Kidney glomerular epithelial cell (primary cell): ENCODE results near the gene SYCE1L.
"Not testable (repeated sequence)": the region's sequence is repeated elsewhere in the genome, so short reads cannot be mapped to it uniquely, and the experiment has no call there.

Experiments used
- DNase-seq: peaks from one replicate; lab custom pipeline; 2025; lab: John Stamatoyannopoulos, UW

The SYCE1L gene, protein sequence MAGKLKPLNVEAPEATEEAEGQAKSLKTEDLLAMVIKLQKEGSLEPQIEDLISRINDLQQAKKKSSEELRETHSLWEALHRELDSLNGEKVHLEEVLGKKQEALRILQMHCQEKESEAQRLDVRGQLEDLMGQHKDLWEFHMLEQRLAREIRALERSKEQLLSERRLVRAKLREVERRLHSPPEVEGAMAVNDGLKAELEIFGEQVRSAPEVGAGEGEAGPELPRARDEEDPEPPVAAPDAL

DNA sequence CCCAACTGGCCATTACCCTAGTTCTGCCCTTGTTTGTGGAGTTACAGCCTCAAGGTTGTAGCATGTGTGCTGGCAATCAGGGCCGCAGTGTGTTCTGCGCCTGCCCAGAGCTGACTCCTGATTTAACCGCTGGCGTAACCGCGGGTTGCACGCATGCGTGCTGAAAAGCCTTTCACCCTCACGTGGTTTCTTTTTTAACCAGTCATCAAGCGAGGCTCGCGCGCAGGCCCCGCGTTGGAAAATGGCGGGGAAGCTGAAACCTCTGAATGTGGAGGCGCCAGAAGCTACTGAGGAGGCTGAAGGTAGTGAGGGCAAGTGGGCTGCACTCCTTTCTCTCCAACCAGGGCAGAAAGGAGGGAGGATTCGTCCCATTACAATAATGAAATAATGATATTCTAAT, at the start of gene SYCE1L:
TSS of gene SYCE1L (plus strand) at position 198 of the 400 bp plus-strand sequence. CDS start at position 242, 44 bp downstream.
- no peak for DNase-seq

DNA sequence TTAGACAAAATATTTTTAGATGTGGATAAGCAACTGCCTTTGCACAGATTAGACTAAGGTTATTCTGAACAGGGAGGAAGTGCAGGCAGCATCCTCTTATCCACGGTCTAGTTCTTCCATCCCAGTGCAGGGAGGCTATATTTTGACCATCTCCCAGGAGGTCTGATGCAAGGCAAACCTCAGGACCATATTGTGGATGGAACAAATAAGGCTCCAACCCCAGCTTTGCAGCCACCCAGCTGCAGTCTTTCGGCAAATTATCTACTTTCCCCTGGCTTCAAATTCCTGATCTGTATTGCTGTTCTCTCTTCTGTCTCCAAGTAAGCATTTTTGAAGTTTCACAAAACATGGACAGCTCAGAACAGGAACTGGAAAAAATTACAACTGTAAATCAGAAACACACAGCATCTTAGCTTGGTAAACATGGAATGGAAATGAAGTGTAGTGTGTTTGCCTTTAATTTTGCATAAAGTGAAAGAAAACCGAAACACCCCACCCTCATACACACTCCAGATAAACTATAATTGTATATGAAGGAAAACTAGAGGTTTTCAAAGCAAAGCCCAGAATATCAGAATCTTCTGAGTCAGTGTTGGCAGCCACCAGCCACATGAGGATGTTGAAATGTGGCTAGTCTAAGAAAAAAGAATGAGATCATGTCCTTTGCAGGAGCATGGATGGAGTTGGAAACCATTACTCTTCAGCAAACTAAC, 41.7 kb upstream of the SYCE1L start:
- no peak for DNase-seq

DNA sequence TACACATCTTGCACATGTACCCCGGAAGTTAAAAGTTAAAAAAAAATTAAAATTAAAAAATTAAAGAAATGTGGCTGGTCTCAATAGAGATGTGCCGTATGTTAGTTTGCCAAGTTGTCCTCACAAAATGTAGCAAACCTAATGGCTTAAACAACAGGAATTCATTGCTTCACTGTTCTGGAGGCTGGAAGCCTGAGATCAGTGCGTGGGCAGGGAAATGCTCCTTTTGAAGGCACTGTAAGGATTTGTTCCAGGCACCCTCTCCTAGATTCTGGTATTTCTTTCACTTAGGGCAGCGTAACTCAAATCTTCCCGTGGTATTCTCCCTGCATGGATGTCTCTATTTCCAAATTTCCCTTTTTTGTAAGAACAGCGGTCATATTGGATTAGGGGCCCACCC, 40.9 kb upstream of the SYCE1L start:
- no peak for DNase-seq

DNA sequence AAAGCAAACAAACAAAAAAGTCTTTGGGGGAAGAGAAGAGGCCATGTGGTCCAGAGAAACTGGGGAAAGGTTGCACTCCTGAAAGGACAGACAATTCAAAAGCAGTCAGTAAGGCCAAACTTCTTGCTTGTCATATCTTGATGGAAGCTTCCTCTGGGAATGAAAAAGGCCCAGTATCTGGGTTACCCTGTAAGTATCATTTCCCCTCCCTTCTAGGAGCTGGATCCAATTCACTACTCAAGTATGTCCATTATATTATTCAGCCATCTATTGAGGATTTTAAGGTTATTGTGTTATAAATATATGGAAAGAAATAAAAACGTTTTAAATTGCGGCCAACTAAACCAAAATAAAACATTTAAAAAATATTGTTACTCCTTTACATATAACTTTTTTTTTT, 34.2 kb upstream of the SYCE1L start:
- no peak for DNase-seq

DNA sequence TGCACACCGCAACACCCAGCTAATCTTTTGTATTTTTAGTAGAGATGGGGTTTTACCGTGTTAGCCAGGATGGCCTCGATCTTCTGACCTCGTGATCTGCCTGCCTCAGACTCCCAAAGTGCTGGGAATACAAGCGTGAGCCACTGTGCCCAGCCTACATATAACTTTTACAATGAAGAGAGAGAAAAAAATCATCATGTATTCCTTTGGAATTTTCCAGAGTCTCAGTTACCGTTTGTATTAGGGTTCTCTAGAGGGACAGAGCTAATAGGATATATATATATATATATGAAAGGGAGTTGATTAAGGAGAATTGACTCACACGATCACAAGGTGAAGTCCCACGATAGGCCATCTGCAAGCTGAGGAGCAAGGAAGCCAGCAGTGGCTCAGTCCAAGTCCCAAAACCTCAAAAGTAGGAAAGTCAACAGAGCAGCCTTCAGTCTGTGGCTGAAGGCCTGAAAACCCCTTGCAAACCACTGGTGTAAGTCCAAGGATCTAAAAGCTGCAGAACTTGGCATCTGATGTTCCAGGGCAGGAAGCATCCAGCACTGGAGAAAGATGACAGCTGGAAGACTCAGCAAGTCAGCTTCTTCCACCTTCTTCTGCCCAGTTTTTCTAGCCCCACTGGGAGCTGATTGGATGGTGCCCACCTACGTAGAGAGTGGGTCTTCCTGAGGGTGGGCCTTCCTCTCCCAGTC, 33.5 kb upstream of the SYCE1L start:
- not testable (repeated sequence) for DNase-seq

DNA sequence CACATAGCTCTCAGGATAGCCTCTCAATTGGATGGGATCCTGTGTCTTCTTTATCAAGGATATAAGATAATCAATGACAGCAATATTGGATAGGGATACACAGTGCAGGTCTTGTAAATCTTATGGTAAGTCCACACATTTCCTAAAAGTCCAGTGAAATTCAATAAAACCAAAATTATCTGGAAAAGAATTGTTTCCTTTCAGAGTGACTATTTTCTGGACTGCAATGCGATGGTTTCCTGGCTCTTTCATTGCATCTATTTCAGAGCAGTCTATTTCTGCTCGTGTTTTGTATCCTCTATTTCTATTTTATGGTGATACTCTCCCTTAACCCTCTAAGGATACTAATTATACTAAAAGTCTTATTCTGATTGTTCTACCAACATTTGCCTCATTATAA, 32.5 kb upstream of the SYCE1L start:
- no peak for DNase-seq

DNA sequence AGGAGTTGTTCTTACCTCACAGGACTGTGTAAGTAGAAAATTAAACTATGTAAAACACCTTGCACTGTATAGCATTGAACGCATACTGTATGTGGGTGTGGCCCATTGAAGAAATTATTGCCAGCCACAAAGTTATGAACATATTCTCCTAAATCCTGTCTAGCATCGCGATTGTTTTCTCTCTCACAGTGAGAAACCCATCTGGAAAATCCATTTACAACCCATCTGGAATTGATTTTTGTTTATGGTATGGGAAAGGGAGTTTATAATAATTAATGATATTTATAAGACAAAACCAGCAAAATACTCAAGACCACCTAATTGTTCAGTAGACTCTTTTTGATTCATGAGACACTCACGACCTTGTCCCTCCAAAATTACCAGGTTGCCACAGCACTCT, 30.3 kb upstream of the SYCE1L start:
- no peak for DNase-seq

DNA sequence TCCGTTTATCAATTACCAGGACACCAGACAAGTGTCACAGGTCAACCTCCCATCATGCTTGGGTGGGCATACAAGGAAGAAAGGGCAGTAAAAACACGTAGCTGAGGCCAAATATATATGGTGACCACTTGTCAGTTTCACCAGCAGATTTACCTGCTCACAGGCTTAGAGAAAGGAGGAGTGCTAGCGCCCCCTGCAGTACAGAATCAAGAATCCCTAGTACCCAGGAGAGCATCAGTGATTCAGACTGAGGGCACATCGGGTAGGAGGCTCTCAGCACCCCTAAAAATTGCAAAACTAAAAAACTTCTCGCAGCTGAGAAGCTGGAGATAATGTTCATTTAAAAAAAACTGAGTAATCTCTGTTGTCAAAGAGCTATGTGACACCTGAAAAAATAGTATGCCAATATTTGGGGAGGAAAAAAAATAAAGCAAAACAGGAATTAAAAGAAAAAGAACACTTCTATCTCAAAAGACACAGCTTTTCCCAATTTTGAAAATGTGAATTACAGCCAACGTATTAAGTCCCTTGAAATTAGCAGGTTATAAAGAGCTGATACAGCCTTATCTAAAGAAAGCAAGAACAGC, 29.5 kb upstream of the SYCE1L start:
- DNase-seq: peak; percentile 23

DNA sequence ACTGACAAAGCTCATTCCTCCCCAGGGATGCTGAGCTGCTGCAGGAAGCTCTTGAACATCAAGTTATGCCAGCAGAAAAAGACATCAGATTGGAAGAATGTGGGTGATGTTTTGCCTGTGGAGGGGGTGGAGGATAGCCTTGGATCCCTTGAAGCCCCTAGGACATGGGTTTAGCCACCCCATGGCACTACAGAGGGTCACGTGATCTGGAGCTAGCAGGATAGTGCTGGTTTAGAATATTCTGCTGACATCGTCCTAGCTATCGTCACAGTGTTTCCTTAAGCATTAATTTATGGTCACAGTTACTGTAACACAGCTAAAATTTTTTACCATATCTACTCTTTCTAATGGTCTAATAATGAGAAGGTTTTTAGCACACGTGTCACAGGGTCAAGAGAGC, 28.4 kb upstream of the SYCE1L start:
- no peak for DNase-seq

DNA sequence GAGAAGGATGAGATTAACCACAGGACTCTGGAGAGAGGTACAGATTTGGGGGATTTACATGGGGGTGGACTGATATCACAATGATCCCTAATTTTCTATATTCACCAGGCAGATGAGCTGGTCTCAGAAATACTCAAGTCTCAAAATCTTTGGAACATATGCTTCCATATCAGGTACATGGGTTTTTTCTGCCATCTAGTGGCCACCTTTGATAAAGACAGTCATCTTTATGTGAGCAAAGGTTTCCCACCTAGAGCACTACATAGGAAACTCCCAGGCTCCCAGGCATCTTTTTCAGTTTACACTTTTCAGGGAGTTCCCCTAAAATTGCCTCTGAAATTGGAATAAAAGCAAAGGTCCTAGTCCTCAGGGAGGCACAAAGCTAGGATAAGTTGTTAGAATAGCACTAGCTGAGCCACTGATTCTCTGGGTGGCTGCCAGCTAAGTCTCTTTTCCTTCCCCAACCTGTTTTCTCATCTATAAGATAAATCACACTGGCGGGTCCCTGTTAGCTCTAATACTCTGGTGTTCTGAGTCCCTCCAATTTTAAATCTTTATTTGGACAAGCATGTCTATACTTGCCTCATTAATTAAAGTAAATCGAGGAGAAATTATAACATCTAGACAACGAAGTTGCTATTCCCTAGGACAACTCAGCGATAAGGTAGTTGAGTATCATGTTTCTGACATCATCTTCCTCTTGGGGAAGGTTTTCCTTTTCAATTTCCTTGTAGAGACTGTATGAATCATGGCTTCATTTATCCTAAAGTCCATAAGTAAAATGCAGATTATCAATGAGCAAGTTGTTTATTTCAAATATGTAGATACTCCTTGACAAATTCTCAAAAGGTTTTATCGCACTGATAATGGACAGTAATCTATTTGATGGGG, 27.2 kb upstream of the SYCE1L start:
- DNase-seq: peak; percentile 55

DNA sequence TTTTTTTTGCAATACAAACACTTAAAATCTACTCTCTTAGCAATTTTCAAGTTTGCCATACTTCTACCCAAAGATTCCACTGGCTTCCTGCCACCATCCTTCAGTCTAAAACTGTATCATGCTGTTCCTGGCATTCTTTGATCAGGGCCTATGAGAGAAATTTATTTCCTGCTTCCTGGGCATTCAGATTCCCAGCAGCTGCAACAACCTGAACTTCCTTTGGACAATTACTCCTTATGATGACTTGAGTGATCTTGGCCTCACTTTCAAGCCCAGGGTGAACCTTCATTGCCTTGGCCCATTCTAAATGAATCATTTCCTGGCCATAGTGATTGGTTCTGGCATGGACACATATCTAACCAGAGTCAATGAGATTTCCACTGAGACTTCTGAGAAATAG, 26.3 kb upstream of the SYCE1L start:
- DNase-seq: no peak

DNA sequence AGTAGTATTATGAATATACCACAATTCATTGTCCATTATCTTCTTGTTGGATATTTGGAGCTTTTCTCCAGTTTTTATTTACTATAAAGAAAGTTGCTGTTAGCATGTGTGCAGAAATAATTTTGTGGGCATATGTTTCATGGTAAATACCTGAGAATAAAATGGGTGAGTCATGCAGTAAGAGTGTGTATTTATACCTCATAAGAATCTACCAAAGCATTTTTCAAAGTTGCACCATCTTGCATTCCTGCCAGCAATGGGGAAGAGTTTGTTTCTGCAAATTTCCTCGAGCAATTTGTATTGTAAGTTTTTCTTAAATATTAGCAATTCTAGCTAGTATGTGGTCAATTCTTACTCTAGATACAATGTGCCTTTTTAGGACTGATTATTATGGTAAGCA, 16.1 kb upstream of the SYCE1L start:
- DNase-seq: no peak

DNA sequence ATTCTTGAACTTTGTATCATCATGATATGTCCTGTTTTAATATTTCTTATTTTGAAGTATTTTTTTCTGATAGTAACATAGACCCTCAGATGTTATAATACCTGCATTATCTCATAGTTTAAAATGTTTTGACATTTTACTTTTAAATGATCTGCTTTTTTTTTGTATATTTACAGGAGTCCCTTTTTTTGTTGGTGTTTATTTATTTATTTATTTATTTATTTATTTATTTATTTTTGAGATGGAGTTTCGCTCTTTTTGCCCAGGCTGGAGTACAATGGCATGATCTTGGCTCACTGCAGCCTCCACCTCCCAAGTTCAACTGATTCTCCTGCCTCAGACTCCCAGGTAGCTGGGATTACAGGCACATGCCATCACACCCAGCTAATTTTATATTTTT, 12.9 kb upstream of the SYCE1L start:
- not testable (repeated sequence) for DNase-seq

DNA sequence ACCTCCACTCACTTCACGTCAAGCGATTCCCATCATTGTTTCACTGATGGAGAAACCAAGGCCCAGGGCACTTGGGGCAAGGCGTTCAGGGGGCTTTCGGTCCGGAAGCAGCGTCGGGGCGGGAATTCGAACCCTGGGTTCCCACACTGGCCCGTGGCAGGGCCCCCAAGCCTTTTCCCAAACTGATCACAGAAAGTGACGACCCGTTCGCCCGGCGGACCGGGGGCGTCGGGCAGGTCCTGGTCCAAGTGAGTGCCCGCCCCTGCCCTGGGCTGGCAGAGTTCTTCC, 9.1 kb upstream of the SYCE1L start:
- no peak for DNase-seq

DNA sequence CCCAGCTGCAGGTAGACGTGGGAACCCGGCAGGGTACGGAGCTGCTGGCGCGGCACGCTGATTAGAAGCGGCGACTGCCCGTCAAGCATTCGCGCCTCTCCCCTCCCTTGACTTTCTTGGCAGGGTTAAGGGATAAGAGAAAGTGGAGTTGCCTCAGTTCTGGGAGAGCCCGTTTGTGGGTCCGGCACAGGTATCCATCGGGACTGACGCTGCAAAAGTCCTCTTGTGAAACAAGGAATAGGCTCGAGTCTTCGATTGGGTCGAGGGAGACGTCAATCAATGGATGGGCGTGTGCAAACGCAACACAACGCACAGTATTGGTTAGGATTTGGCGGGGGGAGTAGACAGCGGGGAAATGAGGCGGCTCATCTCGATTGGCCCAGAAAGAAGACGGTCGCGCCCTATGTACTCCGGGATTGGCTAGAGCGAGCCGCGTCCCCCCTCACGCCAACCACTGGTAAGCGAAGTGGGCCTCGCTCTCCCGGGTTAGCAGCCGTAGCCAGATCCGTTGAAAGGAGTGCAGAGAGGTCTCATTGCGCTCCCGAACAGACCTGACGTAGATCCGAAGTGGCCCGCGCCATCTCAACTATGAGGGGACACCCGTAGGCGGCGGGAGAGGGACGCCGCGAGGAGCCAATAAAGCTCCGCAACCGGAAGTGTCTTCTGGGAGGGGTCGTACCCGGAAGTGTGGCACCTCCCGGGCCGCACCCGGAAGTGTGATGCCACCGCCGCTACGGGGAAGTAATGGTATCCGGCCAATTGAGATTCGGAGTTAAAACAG, 8.5 kb upstream of the SYCE1L start, which contains the start of gene MON1B:
TSS of gene MON1B (plus strand) at position 713 of the 781 bp plus-strand sequence. CDS start 296 bp downstream, outside the sequence.
- peak; percentile 100 for DNase-seq

DNA sequence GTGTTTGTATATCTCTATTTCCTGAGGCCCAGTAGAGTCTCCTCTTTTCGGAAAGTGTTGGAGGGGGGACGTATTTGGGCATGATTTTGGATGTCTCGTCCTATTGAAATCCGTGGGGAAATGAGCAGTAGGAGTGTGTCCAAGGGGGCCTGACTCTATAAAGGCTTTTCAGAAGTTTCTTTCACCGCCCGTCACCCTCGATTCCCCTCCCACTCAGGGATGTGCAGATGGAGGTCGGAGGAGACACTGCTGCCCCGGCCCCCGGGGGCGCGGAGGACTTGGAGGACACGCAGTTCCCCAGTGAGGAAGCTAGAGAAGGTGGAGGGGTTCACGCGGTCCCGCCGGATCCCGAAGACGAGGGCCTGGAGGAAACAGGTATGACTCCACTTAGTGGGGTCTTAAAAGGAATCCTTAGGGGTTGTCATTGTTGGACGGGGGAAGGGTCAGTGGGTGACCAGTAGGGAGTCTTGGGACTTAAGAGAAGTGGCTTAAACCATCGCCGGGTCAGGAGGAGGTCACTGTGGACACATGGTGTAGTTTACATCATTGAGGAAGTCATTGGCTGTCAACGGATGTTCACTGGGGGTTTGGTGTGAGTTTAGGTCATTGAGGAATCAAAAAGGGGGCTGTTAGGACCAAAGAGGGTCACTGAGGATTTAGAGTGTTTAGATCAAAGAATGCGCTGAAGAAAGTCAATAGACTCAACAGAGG, 7.8 kb upstream of the SYCE1L start:
- DNase-seq: no peak

DNA sequence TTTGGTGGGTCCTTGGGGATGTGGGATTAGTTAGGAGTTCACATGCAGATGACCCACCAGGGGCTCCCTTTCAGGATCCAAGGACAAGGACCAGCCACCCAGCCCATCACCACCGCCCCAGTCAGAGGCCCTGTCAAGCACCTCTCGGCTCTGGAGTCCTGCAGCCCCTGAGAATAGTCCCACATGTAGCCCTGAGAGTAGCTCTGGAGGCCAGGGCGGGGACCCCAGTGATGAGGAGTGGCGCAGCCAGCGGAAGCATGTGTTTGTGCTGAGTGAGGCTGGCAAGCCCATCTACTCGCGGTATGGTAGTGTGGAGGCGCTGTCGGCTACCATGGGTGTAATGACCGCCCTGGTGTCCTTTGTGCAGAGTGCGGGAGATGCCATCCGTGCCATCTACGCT, 5.8 kb upstream of the SYCE1L start:
- DNase-seq: no peak

DNA sequence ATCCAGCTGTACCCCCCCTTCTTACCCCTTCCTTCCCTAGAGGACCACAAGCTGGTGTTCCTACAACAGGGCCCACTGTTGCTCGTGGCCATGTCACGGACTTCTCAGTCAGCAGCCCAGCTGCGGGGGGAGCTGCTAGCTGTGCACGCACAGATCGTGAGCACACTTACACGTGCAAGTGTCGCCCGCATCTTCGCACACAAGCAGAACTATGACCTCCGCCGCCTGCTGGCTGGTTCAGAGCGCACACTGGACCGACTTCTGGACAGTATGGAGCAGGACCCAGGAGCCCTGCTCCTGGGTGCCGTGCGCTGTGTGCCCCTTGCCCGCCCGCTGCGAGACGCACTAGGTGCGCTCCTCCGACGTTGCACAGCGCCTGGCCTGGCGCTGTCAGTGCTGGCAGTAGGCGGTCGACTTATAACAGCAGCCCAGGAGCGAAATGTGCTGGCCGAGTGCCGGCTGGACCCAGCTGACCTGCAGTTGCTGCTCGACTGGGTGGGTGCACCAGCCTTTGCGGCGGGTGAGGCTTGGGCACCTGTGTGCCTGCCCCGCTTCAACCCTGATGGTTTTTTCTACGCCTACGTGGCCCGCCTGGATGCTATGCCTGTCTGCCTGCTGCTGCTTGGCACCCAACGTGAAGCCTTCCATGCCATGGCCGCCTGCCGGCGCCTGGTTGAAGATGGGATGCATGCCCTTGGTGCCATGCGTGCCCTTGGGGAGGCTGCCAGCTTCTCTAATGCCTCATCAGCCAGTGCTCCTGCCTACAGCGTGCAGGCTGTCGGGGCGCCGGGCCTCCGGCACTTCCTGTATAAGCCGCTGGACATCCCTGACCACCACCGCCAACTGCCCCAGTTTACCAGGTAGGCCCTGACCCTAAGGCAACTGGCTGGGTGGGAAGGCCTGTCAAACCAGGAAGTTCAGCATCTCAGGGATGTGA, 4.6 kb upstream of the SYCE1L start:
- DNase-seq: no peak

DNA sequence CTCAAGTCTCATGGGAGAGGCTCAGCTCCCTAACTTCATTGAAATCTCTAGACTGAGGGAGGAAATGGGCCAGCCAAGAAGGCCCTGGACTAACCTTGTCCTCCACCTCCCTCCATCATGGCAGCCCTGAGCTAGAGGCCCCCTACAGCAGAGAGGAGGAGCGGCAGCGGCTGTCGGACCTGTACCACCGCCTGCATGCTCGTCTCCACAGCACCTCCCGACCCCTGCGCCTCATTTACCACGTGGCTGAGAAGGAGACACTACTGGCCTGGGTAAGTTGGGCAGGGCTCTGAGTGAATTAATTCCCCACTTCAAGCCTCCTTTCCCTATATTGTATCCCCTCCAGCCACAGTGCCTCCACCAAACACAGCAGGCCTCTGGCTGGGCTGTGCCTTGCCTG, 3.8 kb upstream of the SYCE1L start:
- no peak for DNase-seq
